HepG2 (cell line): Measurements from ENCODE around the gene ZNF195.
A peak's percentile ranks its signal among the peaks of the same experiment; 100 is the strongest.

ENCODE experiments used
- CREM ChIP-seq, 2 experiments: sonication (generic) in 1 of 2; formaldehyde crosslinking in 1 of 2; IDR thresholded peaks; 2 replicates each; pipeline versions ENCODE4 v1.4.0 to v1.6.1; 2016 to 2020; ENCODE audit warnings: antibody characterized with exemption in 1 of 2, mild to moderate bottlenecking in 1 of 2, missing genetic modification reagents in 1 of 2
- CTCF ChIP-seq: sonication (generic); formaldehyde crosslinking; IDR thresholded peaks from 2 replicates; pipeline ENCODE4 v1.5.0; 2020; ENCODE audit warnings: mild to moderate bottlenecking, missing genetic modification reagents, moderate library complexity
- ESRRA ChIP-seq: sonication (generic); formaldehyde crosslinking; IDR thresholded peaks from 2 replicates; pipeline ENCODE4 v1.5.1; 2020; ENCODE audit warnings: mild to moderate bottlenecking, low read depth, missing genetic modification reagents
- ETV5 ChIP-seq: IDR thresholded peaks from 2 replicates; pipeline ENCODE4 v1.6.1; 2018; ENCODE audit warnings: missing biosample characterization, missing genetic modification reagents, inconsistent platforms, borderline replicate concordance
- FOXC1 ChIP-seq: sonication (generic); formaldehyde crosslinking; IDR thresholded peaks from 2 replicates; pipeline ENCODE4 v1.8.0; 2022; ENCODE audit warnings: mild to moderate bottlenecking, missing genetic modification reagents, borderline replicate concordance
- FOXJ3 ChIP-seq: sonication (generic); formaldehyde crosslinking; IDR thresholded peaks from 2 replicates; pipeline ENCODE4 v1.4.0; 2020; ENCODE audit warnings: missing genetic modification reagents, mild to moderate bottlenecking, borderline replicate concordance
- HDAC2 ChIP-seq: sonication (generic); formaldehyde crosslinking; IDR thresholded peaks from 2 replicates; pipeline ENCODE4 v1.4.0; 2020; ENCODE audit warnings: missing genetic modification reagents
- HINFP ChIP-seq: sonication (generic); formaldehyde crosslinking; IDR thresholded peaks from 2 replicates; pipeline ENCODE4 v1.4.0; 2020; ENCODE audit warnings: low read depth, mild to moderate bottlenecking, missing genetic modification reagents
- JUND ChIP-seq: sonication (generic); formaldehyde crosslinking; IDR thresholded peaks from 2 replicates; pipeline ENCODE4 v1.8.0; 2022; ENCODE audit warnings: mild to moderate bottlenecking, missing genetic modification reagents
- POLR2AphosphoS5 ChIP-seq: IDR thresholded peaks from 2 replicates; pipeline ENCODE4 v1.6.1; 2012; ENCODE audit warnings: low read depth, low read length
- ZNF839 ChIP-seq: sonication (generic); formaldehyde crosslinking; IDR thresholded peaks from 2 replicates; pipeline ENCODE4 v1.4.0; 2020; ENCODE audit warnings: missing genetic modification reagents, mild to moderate bottlenecking, borderline replicate concordance

GRCh38 chr11:3341298-3341697, 37.6 kb downstream of the ZNF195 start:
- TF ChIP-seq FOXC1 (CRISPR knock-in tag) (no peak), ZNF839 (no peak), JUND (CRISPR knock-in tag) (no peak), ETV5 (CRISPR knock-in tag) (no peak), HDAC2 (CRISPR knock-in tag) (no peak), CTCF (CRISPR knock-in tag) (peak; percentile 54), POLR2AphosphoS5 (no peak), FOXJ3 (CRISPR knock-in tag) (no peak), HINFP (CRISPR knock-in tag) (no peak), ESRRA (CRISPR knock-in tag) (no peak), CREM (IDR thresholded peaks at IDR 0.05) (no peak), CREM (CRISPR knock-in tag; IDR thresholded peaks at IDR 0.05) (no peak)
